ENCODE data around the gene HELB.

The HELB gene

DNA sequence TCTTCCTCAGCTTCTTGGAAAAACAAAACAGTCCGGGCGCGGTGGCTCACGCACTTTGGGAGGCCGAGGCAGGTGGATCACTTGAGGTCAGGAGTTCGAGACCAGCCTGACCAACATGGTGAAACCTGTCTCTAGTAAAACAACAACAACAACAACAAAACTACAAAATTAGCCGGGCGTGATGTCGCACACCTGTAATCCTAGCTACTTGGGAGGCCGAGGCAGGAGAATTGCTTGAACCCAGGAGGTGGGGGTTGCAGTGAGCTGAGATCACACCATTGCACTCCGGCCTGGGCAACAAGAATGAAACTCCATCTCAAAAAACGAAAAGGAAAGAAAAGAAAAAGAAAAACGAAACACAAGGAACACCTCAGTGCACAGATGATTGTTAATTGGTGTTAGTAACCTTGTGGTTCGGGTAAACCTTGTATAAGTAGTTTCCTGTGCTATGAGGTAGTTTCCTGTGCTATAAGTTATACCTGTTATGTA is 1.1 kb downstream of the HELB start:
- DNase-seq, result peak; percentile 48

DNA sequence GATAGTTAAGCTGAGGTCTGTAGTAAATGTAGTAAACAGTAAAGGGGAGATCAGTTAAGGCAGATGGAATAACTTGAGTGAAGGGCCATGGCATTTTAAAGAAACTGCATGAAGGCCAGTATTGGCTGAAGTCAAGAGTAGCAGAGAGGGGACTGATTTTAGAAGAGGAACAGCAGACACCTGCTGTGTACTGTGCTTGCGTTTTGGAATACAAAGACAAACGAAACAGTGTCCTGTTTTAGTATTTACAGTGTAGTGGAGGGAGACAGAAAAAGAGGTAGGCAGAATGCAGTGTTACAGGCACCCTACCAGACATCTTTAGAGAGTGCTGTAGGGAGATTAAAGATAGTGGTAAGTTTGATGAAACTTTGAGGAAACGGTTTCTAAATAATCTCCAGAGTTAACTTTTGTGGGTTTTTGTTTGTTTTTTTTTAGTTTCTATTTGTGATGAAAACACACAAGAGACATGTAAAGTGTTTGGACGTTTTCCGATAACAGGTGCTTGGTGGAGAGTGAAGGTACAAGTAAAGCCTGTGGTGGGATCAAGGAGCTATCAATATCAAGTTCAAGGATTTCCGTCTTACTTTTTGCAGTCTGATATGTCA is 2.1 kb downstream of the HELB start:
- peak; percentile 59 for DNase-seq

DNA sequence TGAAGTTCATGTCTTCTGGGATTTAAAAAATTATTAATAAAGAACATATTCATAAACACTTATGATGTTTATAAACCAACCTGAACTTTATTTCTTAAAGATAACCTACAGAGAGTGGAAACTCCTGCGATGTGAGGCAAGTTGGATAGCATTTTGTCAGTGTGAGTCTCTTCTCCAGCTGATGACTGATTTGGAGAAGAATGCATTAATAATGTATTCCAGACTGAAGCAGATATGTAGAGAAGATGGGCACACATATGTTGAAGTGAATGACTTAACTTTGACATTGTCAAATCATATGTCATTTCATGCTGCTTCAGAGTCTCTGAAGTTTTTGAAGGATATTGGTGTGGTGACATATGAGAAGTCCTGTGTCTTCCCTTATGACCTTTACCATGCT is 7.3 kb downstream of the HELB start:
- DNase-seq, result no peak

GRCh38 chr12:66312189-66312588 is 9.9 kb downstream of the HELB start:
- DNase-seq, result no peak

DNA sequence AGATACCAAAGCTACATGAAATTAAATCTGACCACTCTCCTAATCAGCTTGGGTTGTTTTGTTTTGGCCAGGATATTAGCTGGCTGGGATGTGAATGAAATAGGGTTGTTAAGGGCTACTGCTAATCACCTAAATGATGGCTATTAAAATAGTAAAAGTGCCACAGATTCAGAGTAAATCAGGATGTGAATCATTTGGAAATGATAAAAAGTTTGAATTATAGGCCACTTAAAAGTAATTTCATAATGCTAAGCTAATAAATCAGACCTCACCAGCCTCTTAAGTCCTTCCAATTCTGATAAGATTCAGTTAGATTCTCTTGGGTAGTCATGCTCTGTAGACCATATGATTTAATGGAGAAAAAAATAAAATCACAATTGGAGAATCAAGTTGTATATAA is 12.0 kb downstream of the HELB start:
- DNase-seq, result no peak

- no peak for DNase-seq
Observed at GRCh38 chr12:66319266-66319954, 17.1 kb downstream of the HELB start.

- no peak for DNase-seq
Observed at GRCh38 chr12:66320996-66321395, 18.7 kb downstream of the HELB start.

GRCh38 chr12:66321435-66321834 is 19.1 kb downstream of the HELB start:
- peak; percentile 5 for DNase-seq

DNA sequence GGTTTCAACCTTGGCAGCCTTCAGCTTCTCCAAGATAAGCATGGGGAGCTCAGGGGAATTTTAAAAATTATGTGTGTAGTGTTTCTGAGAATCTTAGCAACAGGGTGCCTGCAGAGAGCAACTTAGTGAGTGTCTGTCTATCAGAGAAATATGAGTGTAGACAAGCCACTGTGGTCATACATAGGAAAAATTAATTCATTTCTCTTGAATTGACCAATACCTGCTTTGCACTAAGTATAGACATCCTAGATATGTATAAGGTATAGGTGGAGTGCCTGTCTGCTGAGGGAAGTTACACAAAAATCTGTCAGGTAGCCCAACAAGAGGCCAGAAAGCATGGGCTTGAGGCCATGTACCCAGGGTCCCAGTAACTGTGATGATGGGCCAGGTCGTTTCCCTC is 20.7 kb downstream of the HELB start:
- no peak for DNase-seq

DNA sequence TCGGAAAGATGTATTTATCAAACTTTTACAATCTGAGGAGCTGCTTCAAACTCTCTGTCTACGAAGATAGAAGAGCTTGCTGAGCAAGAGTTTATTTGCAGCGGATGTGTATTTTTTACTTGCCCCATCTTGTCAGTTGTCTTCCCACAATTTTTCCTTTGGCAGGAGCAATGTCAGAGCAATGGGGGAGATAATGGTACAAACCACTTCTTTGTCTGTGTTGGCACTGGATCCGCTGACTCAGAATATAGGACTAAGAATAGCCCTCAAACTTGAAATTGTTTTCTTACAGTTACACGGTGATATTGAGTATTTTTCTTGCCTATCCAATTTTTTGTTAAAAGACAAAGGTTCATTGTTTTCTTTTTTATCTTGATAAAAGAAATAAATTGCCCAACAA is 27.6 kb downstream of the HELB start:
- DNase-seq, result no peak

- no peak for DNase-seq
Observed at GRCh38 chr12:66331016-66331415, 28.7 kb downstream of the HELB start.

GRCh38 chr12:66331814-66332213 is 29.5 kb downstream of the HELB start:
- no peak for DNase-seq

- no peak for DNase-seq
Observed at GRCh38 chr12:66335746-66336145, 33.5 kb downstream of the HELB start.

DNA sequence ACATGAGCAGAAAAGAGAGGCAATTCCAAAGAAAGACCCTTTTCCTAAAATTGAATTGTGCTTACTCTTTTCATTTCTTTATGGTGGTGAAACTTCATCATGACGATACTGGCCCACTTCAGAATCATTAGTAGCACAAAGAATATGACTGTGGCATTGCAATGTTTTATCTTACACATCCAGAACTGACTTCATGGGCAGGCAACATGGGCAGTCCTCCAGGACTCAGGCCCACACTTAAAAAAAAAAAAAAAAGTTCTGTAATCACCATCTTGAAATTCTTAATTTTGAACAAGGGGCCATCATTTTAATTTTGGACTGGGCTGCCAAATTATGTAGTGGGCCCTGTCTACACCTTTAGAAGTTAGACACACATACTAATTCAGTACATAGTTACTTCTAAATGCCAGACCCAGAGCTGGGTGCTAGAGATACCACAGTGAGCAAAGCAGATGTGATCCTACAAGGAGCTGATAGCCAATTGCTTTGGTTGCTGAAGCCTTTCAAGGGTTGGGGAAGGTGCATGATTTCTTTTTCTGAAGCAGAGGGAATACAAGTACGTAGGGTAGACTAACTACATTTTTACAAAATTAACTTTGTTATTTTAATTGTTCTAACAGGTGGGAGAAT is 35.2 kb downstream of the HELB start:
- DNase-seq, result no peak

- DNase-seq, result no peak
Observed at GRCh38 chr12:66340131-66340530, 37.8 kb downstream of the HELB start.

DNA sequence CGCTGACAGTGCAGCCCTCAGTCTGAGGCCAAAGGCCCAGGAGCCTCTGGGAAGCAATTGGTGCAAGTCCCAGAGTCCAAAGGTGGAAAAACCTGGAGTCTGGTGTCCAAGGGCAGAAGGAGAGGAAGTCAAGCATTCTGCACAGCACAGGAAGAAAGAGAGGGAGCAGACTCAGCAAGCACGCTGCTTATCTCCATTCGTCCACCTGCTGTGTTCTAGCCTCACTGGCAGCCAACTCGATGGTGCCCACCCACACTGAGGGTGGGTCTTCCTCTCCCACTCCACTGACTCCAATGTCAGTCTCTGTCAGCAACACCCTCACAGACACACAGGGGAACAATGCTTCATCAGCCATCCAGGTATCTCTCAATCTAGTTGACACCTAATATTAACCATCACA is 38.8 kb downstream of the HELB start:
- no peak for DNase-seq

- DNase-seq, result peak; percentile 49
Observed at GRCh38 chr12:66345212-66345611, 42.9 kb downstream of the HELB start.

DNA sequence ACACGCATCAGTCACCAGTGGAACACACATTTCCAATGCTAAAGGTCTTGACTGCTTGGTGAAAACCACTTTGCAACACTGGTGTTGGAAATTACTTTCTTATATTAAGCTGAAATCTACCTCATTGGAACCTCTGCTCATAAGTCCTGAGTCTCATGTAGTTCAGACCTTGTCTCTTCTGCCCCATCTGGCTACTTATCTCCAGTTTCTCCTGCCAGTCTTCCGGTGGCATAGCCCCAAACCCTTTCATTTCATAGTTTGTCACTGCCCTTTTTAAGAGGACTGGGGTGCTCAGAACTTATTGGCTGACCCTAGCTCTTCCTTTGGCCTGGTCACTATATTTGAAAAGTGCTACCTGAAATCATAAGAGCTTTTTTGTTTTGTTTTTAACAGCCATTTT is 43.7 kb downstream of the HELB start:
- DNase-seq, result peak; percentile 39

- no peak for DNase-seq
Observed at GRCh38 chr12:66351301-66351700, 49.0 kb downstream of the HELB start.

GRCh38 chr12:66352197-66352596 is 49.9 kb downstream of the HELB start:
- no peak for DNase-seq

DNA sequence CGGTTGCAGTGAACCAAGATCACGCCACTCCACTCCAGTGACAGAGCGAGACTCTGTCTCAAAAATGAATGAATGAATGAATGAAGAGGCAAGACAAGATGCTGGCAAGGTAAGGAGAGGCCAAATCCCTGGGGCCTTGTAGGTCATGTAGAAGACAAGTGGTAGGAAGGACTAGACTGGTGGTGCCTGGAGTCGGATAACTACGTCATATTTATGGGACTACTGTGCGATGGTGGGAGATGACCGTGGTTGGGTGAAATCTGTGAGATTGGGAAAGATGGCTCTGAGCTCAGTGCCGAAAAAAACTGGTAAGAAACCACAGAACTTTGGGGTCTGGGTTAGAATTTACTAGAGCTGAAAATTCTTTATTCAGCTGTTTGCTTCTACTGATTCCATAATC is 50.6 kb downstream of the HELB start:
- no peak for DNase-seq

DNA sequence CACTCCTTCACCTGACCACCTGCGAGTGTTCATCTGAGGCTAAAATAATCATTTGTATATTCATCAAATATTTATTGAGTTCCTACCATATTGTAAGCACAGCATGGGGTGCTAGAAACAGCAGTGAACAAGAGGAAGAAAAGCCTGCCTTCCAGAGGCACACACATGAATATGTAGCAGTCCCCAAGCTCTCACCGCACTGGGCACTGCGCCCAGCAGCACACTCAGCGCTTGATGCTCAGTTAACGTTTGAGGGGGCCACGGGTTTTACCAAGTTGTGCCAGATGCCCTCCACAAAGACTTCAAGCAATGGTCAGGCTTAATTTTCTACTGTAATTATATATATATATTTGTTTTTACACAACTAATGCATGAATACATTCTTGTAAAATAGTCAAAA is 52.0 kb downstream of the HELB start:
- no peak for DNase-seq

DNA sequence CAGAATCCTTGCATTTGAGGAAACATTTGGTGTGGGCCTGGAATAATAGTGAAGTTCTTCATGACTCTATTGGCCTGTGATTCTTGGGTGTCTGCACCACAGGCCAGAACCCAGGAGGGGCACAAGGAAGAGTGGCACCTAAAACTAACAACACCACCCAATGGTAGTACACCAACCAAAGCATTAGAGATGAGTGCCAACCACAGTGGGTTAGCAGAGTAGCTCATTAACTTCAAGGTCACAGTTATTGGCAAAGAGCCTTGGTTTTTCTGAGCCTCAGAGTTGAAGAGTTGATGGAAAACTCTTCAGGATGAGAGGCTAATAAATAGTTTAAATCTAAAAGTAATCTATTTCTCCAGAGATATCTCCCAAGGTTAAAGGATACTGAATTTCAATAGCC is 57.0 kb downstream of the HELB start:
- DNase-seq, result no peak

GRCh38 chr12:66361703-66362102 is 59.4 kb downstream of the HELB start:
- DNase-seq, result no peak
